ENCODE results near the gene ANXA5. TPM values are rescaled to one million over a fixed set of nuclear protein-coding genes. Genes with fewer than 3 reads are reported as not detected.

The ANXA5 gene
- polyA plus RNA-seq, 3 donors from 2014 or later: 27.7 to 104 (median 64.9) TPM

DNA sequence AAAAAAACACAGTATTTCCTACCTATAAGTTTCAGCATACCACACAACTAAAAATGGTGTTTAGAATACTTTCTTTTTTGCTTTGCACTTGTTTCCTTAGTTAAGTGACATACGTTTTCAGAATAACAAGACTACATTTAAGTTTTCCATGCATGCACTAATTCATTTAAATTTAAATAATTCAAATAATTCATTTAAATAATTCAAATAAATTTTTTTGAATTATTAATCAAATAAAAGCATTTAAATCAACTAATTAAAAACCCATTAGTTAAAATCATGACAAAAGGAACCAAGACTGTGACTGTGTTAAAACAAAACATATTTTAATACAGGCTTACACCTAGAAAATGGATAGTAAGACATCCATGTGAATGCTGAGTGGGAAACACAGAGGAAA is 12.8 kb downstream of the ANXA5 start:
- Mint-ChIP-seq H3K27me3 (ENCODE audit: low read depth in 3 of 3) (peaks cover 0 to 1% (median 0%) of the 10 kb centered on the region in 3 donors), H3K36me3 (peaks cover 3 to 15% (median 6%) of the 10 kb centered on the region in 3 donors), H3K9me3 (peaks cover 0 to 2% (median 0%) of the 10 kb centered on the region in 6 donors), H3K27ac (no peak overlapping the region), H3K4me3 (no peak overlapping the region), H3K4me1 (no peaks in the 10 kb centered on the region)
- no peak for DNase-seq

DNA sequence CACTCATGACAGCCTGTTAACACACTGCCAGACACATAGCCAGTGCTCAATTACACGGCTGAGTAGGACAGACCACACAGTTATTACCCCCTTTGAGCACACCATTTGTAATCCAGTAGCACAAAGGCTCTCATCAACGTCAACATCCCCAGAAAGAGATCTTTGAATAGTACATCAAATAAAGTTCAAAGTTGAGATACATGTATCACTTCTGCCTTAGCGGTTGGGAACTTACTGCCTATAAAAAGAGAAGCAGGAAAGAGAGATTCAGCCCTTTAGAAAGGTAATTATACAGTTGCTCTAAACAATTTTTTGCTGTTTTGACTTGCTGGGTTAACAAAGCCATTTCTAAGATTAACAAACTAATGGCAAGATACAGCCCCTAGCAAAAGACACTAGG is 16.2 kb downstream of the ANXA5 start:
- Mint-ChIP-seq H3K27ac (no peak overlapping the region), H3K27me3 (ENCODE audit: low read depth in 3 of 3) (peaks cover 0 to under 1% (median 0%) of the 10 kb centered on the region in 3 donors), H3K9me3 (peaks cover 0 to 2% (median 0%) of the 10 kb centered on the region in 6 donors), H3K4me1 (no peaks in the 10 kb centered on the region), H3K36me3 (peaks cover 3 to 18% (median 6%) of the 10 kb centered on the region in 3 donors), H3K4me3 (no peak overlapping the region)
- DNase-seq: no peak

DNA sequence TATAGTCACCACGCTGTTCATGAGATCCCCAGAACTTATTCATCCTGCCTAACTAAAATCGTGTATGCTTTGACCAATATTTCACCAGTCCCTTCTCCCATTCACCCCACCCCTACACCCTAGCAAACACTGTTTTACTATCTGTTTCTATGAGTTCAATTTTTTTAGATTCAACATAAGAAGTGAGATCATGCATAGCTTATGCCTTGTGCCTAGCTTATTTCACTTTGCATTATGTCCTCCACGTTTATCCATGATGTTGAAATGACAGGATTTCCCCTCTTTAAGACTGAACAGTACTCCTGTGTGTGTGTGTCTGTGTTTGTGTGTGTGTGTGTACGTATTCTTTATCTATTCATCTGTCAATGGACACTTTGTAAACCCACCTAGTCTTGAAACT is 16.8 kb downstream of the ANXA5 start:
- DNase-seq: no peak
- H3K27ac Mint-ChIP-seq: no peak overlapping the region
- H3K4me3 Mint-ChIP-seq: no peak overlapping the region
- no peaks in the 10 kb centered on the region for H3K4me1 Mint-ChIP-seq
- no peaks in the 10 kb centered on the region for H3K27me3 Mint-ChIP-seq (ENCODE audit: low read depth in 3 of 3)
- peaks cover 3 to 12% (median 6%) of the 10 kb centered on the region in 3 donors for H3K36me3 Mint-ChIP-seq
- no peaks in the 10 kb centered on the region for H3K9me3 Mint-ChIP-seq

DNA sequence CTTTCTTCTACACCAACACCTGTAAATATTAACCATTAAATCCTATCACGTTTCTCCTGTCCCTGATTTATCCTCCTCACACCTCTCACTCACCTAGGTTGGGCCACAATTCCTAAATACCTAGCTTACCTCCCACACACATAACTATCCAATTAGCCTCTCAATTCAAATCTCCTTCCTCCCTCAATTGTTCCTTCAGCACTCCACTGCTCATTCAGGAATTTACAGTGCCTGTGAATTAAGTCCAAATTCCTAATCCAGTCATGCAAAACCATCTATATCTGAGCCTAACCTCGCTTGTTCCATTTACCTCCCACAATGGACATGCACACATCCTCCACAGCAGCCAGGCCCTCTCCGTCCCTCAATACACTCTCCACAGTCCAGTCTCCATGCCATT is 17.5 kb downstream of the ANXA5 start:
- Mint-ChIP-seq H3K4me3 (no peak overlapping the region), H3K9me3 (no peaks in the 10 kb centered on the region), H3K27ac (no peak overlapping the region), H3K36me3 (peaks cover 3 to 12% (median 6%) of the 10 kb centered on the region in 3 donors), H3K4me1 (no peaks in the 10 kb centered on the region), H3K27me3 (ENCODE audit: low read depth in 3 of 3) (no peaks in the 10 kb centered on the region)
- no peak for DNase-seq

DNA sequence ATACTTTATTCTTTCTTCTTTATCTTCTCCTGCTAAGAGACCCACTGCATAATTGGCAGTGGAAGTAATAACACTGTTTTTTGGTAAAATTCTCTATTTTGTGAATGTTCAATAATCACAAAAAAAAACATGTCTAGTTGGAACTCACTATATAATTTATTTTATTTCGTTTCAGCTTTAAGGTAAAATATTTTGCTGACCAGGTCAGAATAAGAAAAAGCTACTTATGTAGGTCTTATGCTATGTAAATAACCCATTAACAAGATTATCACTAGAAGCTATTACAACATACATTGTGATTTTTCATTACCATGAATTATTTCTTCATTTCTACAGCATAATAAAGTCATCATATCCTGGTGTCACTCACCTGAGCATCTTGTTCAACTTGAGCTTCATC is 19.3 kb downstream of the ANXA5 start:
- Mint-ChIP-seq H3K9me3 (no peaks in the 10 kb centered on the region), H3K27me3 (ENCODE audit: low read depth in 3 of 3) (peaks cover 0 to 1% (median 0%) of the 10 kb centered on the region in 3 donors), H3K4me3 (no peak overlapping the region), H3K27ac (no peak overlapping the region), H3K36me3 (peaks cover 3 to 16% (median 8%) of the 10 kb centered on the region in 3 donors), H3K4me1 (no peaks in the 10 kb centered on the region)
- no peak for DNase-seq

DNA sequence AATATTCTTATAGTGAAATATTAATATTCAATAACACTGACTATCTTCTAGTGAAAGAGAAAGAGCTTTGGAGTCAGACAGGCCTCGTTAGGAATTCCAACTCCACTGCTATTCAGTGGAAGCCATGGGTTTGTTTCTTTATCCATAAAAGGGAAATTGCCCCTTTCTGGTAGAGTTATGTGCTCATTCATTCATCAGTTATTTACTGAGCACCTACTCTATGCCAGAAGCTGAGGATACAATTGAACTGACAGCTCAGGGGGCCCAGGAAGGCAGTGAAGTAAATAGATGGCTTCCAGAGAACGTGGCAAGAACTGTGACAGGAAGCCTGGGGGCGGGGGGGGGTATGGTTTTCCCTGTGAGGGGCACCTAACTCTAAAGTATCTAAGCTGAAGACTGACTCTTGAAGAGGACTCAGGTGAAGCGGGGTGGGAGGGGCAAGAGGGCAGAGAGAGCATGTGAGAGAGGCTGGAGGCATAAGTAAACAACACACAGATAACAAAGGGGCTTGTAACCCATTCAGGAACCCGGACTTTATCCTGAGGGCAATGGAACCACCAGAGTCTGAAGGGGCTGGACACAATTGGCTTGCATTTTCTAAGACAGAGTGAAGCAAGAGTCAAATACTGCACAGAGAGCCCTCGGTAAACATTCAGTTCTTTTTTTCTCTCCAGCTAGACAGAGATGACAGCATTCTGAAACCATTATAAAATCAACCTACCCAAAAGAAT is 20.3 kb downstream of the ANXA5 start:
- Mint-ChIP-seq H3K27me3 (ENCODE audit: low read depth in 3 of 3) (peaks cover 0 to 3% (median 0%) of the 10 kb centered on the region in 3 donors), H3K4me1 (no peaks in the 10 kb centered on the region), H3K27ac (no peak overlapping the region), H3K9me3 (no peaks in the 10 kb centered on the region), H3K4me3 (no peak overlapping the region), H3K36me3 (peaks cover 4 to 23% (median 13%) of the 10 kb centered on the region in 3 donors)
- no peak for DNase-seq

DNA sequence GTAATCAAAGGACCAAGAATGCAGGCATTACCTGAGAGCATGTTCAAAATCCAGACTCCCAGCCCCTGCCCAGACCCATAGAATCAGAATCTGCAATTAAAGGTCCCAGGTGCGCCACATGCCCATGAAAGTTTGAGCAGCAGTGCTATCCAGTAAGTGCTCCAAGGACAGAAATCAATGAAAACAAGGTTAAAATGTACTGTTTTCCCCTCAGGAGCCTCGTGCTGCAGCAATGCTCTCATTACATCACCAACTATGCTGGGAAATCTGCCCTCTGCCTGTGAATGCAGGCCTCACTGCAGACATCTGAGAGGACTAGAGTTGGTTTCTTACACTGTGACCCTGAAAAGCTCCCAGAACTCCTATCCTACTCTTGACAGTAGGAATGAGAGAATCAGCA is 21.1 kb downstream of the ANXA5 start:
- peaks cover 4 to 25% (median 17%) of the 10 kb centered on the region in 3 donors for H3K36me3 Mint-ChIP-seq

DNA sequence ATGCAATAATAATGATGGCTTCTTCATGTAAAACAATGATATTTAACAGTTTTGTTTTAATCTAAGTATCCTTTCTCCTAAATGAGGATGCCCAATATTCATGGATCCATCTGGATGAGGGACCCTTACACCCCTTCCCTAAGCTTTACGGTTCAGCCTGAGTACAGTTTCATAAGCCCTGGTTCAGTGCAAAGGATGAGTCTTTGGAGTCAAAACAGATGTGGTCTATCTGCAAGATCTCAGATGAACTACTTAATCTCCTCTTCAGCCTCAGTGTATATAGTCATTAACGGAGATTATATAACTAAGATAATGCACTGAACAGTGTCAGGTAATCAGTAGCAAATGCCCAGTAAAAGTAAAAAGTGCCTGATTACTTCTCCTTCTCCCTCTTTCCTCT is 22.1 kb downstream of the ANXA5 start:
- no peak for DNase-seq
- H3K4me1 Mint-ChIP-seq: no peaks in the 10 kb centered on the region
- H3K27me3 Mint-ChIP-seq (ENCODE audit: low read depth in 3 of 3): peaks cover 0 to 3% (median 0%) of the 10 kb centered on the region in 3 donors
- H3K36me3 Mint-ChIP-seq: peaks cover 4 to 21% (median 15%) of the 10 kb centered on the region in 3 donors
- no peak overlapping the region for H3K27ac Mint-ChIP-seq
- no peaks in the 10 kb centered on the region for H3K9me3 Mint-ChIP-seq
- H3K4me3 Mint-ChIP-seq: no peak overlapping the region

More for the DNA sequence above, 21.1 kb downstream of the ANXA5 start:
- peaks cover 0 to 3% (median 0%) of the 10 kb centered on the region in 3 donors for H3K27me3 Mint-ChIP-seq (ENCODE audit: low read depth in 3 of 3)
- no peak overlapping the region for H3K4me3 Mint-ChIP-seq
- no peaks in the 10 kb centered on the region for H3K4me1 Mint-ChIP-seq
- DNase-seq: no peak
- H3K9me3 Mint-ChIP-seq: no peaks in the 10 kb centered on the region
- no peak overlapping the region for H3K27ac Mint-ChIP-seq

DNA sequence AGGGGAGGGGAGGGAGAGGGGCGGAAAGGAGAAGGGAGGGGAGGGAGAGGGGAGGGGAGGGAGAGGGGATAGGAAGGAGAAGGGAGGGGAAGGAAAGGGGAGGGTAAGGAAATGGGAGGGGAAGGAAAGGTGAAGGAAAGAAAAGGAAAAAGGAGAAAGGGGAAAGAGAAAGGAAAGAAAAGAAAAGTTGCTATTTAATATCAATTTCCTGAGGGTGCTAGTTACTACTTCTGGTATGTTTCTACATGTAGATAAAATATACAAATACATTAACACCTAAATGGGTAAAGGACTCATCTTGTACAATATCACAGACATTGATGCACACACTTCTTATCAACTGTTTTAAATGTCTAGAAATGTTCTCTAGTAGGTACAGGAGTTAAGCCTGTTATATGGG is 22.6 kb downstream of the ANXA5 start:
- Mint-ChIP-seq H3K36me3 (peaks cover 4 to 24% (median 20%) of the 10 kb centered on the region in 3 donors), H3K4me1 (no peaks in the 10 kb centered on the region), H3K27ac (no peak overlapping the region), H3K27me3 (ENCODE audit: low read depth in 3 of 3) (peaks cover 0 to 3% (median 0%) of the 10 kb centered on the region in 3 donors), H3K9me3 (no peaks in the 10 kb centered on the region), H3K4me3 (no peak overlapping the region)
- DNase-seq: no peak

DNA sequence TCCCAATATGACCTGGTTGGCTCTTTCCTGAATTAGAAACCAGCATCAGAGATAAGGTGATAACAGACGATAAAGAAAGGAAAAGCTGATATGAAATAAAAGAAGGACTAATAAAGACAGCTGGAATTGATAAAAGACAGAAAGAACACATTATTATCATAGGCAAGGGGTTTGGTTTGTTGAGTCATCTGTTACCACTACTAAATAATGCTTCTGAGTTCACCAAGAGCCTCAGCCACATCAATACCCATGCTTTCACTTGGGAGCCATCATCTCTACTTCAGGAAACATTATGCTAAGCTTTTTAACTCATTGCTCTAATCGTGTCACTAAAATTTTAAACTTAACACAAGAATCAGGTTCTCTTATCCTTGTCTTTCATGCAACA is 27.6 kb downstream of the ANXA5 start:
- no peak for DNase-seq
- H3K9me3 Mint-ChIP-seq: no peaks in the 10 kb centered on the region
- no peak overlapping the region for H3K27ac Mint-ChIP-seq
- no peaks in the 10 kb centered on the region for H3K4me1 Mint-ChIP-seq
- H3K36me3 Mint-ChIP-seq: peaks cover 20 to 42% (median 28%) of the 10 kb centered on the region in 3 donors
- H3K4me3 Mint-ChIP-seq: no peak overlapping the region
- H3K27me3 Mint-ChIP-seq (ENCODE audit: low read depth in 3 of 3): peaks cover 0 to 6% (median 0%) of the 10 kb centered on the region in 3 donors

DNA sequence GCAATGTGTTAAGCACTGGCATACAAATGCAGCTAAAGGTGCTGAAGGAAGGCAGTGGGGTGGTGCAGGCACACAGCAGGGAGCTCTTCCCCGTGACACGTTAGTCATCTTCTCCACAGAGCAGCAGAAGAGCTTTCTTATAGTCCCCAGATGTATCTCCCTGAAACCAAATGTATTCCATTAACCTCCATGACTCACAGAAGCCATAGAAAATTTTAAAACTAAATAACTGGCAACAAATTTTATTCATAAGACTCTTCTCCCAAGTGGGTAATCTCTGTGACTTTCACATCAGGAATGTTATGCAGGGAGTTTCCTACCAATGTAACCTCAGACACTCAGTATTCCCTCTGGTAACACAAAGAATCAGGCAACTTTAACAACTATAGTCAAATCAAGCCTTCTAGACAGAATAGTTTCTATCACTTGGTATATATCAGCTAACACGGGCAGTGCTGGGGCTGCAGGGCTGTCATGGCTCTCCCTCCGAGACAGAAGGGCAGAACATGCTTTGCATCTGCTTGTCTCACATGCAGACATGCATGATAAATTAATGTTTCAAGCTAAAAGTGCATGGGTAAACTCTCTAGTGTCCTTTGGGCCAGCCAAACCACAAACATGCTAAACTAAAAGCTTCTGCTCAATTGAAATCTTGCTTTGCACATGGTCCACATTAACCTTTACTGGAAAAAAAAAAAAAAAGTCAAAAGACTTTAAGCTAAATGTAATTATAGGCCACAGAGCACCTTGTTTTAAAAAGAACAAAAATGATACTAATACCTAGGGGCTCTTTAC is 28.2 kb downstream of the ANXA5 start:
- peaks cover 20 to 42% (median 28%) of the 10 kb centered on the region in 3 donors for H3K36me3 Mint-ChIP-seq
- H3K4me1 Mint-ChIP-seq: no peaks in the 10 kb centered on the region
- H3K4me3 Mint-ChIP-seq: no peak overlapping the region
- no peaks in the 10 kb centered on the region for H3K9me3 Mint-ChIP-seq
- peak overlapping the region in 1 of 6 donors; percentile 26 for H3K27ac Mint-ChIP-seq
- no peak for DNase-seq
- peaks cover 0 to 6% (median under 1%) of the 10 kb centered on the region in 3 donors for H3K27me3 Mint-ChIP-seq (ENCODE audit: low read depth in 3 of 3)

DNA sequence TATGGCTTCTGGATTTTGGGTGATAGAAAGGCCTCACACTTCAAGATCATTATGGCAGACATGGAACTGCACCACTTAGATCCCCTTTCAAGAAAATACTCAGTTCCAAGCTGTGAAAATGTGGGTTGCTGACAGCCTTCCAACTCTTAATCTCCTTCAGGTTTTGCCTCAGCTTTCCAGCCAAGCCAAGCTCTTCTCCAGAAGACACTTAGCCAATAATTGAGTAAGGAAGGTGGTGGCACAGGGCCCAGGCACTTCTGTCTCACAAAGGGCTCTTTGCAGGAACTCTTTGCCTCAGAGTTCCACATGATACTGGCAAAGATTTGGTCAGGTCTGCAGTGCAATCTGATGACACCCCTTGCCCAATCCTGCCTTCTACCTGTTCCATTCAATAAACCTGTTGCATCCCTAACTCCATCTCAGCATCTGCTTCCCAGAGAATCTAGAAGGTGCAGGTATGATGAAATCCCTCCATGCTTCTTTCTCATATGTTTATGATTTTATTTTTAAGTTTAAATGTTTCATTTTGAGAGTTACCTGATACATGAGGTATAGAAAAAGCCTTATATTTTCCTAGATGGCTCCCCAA is 30.6 kb downstream of the ANXA5 start:
- Mint-ChIP-seq H3K27ac (no peak overlapping the region), H3K27me3 (ENCODE audit: low read depth in 3 of 3) (peaks cover 0 to 6% (median 3%) of the 10 kb centered on the region in 3 donors), H3K36me3 (peaks cover 16 to 28% (median 18%) of the 10 kb centered on the region in 3 donors), H3K4me3 (no peak overlapping the region), H3K4me1 (peaks cover 0 to 2% of the 10 kb centered on the region in 2 donors), H3K9me3 (no peaks in the 10 kb centered on the region)
- no peak for DNase-seq

DNA sequence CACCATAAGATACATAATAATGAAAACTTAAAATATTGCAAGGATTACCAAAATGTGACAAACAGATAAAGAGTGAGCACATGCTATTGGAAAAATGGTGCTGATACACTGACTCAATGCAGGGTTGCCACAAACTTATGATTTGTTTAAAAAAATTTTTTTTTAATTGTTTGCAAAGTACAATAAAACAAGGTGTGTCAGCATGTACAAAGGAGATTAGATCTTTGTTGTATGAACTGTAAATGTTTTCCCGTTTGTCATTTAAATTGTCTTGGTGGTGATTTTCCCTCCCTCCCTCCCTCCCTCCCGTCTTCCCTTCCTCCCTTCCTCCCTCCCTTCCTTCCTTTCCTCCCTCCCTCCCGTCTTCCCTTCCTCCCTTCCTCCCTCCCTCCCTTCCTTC is 31.4 kb downstream of the ANXA5 start:
- no peaks in the 10 kb centered on the region for H3K9me3 Mint-ChIP-seq
- H3K27me3 Mint-ChIP-seq (ENCODE audit: low read depth in 3 of 3): peaks cover 0 to 6% (median 3%) of the 10 kb centered on the region in 3 donors
- H3K4me1 Mint-ChIP-seq: peaks cover 4 to 10% of the 10 kb centered on the region in 2 donors
- H3K36me3 Mint-ChIP-seq: peaks cover 15 to 28% (median 16%) of the 10 kb centered on the region in 3 donors
- no peak overlapping the region for H3K27ac Mint-ChIP-seq
- DNase-seq: no peak
- H3K4me3 Mint-ChIP-seq: no peak overlapping the region

DNA sequence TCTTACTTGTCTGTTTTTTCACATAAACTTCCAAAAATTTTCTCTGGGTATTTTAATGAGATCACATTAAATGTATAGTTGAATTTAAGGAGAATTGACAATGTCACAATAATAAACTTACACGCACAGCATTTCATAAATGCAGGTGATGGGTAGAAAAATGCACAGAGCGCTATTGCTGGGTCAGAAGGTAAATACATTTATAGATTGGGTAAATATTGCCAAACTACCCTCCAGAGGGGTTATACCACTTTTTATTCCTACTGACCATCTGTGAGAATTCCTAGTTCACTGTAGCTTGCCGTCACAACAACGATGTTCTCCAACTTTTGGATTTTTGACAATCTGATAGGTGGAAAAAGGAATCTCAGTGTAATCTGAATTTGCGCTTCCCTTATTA is 34.6 kb downstream of the ANXA5 start:
- Mint-ChIP-seq H3K27ac (no peak overlapping the region), H3K4me3 (no peak overlapping the region), H3K36me3 (peaks cover 0 to 8% (median 8%) of the 10 kb centered on the region in 3 donors), H3K4me1 (peaks cover 4 to 12% of the 10 kb centered on the region in 2 donors), H3K9me3 (no peaks in the 10 kb centered on the region), H3K27me3 (ENCODE audit: low read depth in 3 of 3) (peaks cover 0 to 6% (median 3%) of the 10 kb centered on the region in 3 donors)
- DNase-seq: no peak

Measured in immature natural killer cell (primary cell).